GM18951 (cell line): Measurements from ENCODE around the gene TRIM71.

Experiments used
- POLR2A ChIP-seq: IDR thresholded peaks from 4 replicates; pipeline ENCODE4 v1.6.1; 2011; ENCODE audit warnings: mild to moderate bottlenecking; ENCODE audit not compliant: insufficient read length, insufficient read depth; ENCODE audit errors: extremely low read depth
- in situ Hi-C: fragments of 300-500 bp; cut with MboI; formaldehyde crosslinking; loops from one replicate; pipeline ENCODE4 v1.12.0; 2022; ENCODE audit warnings: low sequenced_read_pairs, mixed read lengths, inconsistent platforms; ENCODE audit not compliant: unreplicated experiment

Gene TRIM71

DNA sequence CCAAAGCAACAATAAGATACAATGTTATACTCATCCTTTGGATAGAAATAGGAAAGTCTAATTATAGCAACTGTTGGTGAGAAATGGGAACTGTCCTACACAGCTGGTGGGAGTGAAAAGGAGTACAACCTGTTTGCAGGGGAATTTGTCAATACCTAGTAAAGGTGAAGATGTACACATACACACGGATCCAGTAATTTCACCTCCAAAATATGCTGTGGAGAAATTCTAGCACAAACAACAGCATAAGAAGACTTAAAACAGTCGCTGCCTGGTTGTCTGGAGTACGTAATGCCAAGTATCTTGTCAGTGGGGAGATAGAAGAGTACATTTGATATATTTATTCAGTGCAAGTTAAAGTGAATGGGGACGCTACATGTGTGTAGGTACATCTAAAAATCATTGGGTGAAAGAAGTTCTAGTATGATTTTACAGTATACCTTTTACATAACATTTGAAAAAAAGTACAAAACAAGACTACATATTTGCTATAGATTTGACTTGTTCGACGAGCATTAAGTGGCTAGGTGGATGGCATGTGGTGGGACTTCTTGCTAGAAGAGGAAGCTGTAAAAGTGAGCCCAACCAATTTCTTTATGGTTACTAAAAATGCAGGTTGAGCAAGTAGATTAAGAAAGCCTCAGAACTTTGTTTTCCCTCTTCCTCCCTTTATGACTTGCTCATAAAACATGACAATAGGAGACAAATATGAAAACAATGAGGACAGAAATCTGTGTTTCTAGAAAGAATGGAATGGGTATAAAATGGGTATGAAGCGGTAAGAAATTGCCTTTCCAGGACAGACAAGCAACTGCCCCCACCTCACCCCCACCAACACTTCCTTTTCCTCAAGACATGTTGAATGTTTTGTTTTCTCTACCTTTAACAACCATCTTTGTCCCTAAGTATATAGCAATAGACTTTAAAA is 83.5 kb downstream of the TRIM71 start:
- in situ Hi-C loops, result loop anchor here (10.0 kb wide), 1 partner anchor 166 kb away; no protein-coding TSS in a partner anchor
- TF ChIP-seq POLR2A, result no peak

DNA sequence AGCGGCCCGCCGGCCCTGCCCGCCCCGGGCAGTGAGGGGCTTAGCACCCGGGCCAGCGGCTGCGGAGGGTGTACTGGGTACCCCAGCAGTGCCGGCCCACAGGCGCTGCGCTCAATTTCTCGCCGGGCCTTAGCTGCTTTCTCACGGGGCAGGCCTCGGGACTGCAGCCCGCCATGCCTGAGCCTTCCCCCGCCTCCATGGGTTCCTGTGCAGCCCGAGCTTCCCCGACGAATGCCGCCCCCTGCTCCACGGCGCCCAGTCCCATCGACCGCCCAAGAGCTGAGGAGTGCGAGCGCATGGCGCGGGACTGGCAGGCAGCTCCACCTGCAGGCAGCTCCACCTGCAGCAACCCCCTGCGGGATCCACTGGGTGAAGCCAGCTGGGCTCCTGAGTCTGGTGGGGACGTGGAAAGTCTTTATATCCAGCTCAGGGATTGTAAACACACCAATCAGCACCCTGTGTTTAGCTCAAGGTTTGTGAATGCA is 85.1 kb downstream of the TRIM71 start:
- in situ Hi-C loops, result loop anchor here (10.0 kb wide), 1 partner anchor 168 kb away; no protein-coding TSS in a partner anchor

DNA sequence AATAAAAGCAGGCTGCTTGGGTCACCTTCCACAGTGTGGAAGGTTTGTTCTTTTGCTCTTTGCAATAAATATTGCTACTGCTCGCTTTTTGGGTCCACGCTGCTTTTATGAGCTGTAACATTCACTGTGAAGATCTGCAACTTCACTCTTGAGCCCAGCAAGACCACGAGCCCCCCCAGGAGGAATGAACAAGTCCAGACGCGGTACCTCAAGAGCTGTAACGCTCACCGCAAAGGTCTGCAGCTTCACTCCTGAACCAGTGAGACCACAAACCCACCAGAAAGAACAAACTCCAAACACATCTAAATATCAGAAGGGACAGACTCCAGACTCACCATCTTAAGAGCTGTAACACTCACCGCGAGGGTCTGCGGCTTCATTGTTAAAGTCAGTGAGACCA is 86.2 kb downstream of the TRIM71 start:
- no peak for TF ChIP-seq POLR2A
- in situ Hi-C loops, result loop anchor here (10.0 kb wide), 1 partner anchor 169 kb away; no protein-coding TSS in a partner anchor

DNA sequence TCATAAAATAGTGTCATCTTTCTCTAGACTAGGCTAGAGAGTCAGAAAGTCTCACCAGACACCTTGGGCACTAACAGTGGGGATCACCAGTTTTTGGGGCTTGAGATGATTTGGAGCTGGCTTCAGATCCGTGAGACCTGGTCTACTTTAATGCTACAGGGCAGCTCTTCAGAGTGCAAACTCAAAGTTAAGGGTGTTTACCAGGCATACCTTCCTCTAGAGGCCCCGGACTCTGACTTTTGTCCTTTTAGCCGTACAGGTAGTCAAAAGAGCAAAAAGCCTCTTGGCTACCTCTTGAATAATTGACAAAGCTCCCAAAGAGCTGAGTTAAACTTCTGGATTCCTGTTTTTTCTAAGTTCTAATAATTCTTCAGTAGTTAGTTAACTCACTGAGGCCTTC is 92.2 kb downstream of the TRIM71 start:
- TF ChIP-seq POLR2A, result no peak
- in situ Hi-C loops, result loop anchor here (10.0 kb wide), 1 partner anchor 175 kb away; no protein-coding TSS in a partner anchor

DNA sequence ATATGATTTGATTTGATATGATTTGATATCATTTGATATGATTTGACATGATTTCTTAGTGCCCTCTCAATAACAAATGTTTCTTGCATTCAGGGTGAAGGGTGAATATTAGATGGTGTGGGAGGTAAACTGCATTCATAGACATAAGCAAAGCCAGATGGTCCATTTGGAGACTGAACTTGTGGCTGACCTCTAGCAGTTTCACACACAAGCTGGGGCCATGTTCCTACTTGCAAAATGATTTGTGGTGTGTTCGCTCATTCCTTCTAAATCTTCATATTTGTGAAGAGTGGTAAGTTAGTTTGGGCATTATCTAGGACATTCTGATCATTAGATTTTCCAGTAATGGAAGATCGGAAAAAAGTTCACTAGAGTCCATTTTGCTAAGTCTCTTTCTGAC is 93.2 kb downstream of the TRIM71 start:
- in situ Hi-C loops, result no loop called here
- no peak for TF ChIP-seq POLR2A

DNA sequence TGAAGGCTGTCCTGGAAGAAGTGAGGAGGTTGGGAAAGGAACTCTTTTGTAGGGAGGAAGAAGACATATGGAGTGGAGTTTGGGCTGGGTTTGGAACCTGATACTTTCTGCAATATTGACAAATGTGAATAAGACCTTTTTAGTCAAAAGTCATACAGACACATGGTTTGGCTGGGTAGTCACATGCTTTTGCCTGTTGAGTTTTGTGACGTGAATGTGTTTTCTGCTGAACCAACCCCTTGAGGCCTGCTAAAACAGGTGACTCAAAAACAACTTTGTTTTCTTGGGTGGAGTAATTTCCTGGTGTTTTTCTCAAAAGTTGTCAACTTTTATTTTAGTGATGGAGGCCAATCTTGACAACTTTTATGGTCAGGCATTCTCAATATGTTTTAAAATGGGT is 94.2 kb downstream of the TRIM71 start:
- in situ Hi-C loops, result no loop called here
- no peak for TF ChIP-seq POLR2A

DNA sequence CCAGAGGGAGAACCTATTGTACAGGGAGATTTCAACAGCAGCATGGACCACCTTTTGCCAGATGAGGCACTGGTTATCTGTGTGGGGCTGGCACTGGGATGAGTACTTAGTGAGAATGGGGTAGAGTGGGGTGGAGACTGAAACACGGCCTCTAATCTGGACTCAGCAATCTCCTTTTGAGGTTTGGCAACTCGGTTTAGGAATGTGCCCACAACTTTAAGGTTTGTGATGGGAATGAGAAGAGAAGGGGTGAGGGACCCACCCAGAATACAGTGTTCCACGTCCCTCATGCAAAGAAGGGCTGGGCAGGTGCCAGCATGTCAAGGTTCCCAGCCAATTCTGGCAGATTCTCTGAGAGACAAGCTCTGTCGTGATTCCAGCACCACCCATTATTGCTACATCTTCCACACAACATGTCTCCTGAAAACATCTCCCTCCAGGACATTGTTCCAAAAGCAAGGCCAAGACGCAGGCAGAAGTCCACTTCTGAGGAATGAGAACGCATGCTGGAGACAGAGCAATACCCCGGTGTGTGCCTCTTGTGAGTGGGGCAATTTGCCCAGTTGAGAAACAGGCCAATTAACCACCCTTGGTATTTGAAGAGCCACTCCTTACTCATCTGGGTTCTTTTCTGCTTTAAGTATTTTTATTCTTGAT is 96.1 kb downstream of the TRIM71 start:
- in situ Hi-C loops, result no loop called here

DNA sequence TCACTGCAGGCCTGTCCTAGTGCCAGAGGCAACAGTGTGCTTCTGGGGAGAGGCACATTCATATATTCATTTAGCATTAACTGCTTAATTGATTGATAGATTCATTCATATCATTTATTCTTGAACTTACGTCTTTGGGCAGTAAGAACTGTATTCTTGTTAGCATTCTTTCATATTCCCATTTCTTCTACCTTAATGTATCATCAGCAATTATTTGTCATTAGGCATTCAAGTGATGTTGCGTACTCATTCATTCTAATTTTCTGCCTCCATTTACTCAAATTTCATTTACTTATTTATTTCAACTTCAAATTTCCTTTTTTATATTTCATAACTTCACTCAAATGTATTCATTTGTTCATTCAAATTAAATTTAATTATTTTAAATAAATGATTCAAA is 102.1 kb downstream of the TRIM71 start:
- TF ChIP-seq POLR2A, result no peak
- in situ Hi-C loops, result no loop called here

More for the DNA sequence above, 96.1 kb downstream of the TRIM71 start:
- no peak for TF ChIP-seq POLR2A

DNA sequence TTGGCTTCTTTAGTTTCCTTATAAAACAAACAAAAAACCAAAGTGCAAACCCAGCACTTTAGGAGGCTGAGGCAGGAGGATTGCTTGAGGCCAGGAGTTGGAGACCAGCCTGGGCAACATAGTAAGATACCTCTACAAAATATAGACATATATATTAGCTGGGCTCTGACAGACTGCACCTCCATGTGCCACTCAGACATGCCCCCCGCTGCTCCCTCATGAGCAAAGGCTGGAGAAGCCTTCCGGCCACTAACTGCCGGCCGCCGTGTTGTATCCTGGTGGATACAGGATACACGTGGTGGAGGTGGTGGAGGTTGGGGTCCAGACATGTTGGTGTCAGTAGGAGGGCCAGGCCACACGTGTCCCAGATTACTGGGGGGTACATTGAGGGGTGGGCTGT is 104.3 kb downstream of the TRIM71 start:
- no peak for TF ChIP-seq POLR2A
- in situ Hi-C loops, result no loop called here

DNA sequence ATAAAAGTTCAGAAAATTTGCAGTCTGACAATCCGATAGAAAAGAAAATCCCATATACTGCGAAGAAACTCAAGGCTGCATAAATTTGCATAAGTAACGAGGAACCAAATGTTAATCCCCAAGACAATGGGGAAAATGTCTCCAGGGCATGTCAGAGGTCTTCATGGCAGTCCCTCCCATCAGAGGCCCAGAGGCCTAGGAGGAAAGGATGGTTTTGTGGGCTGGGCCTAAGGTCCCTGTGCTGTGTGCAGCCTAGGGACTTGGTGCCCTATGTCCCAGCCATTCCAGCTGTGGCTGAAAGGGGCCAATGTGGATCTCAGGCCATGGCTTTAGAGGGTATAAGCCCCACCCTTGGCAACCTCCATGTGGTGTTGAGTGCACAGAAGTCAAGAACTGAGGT is 112.4 kb downstream of the TRIM71 start:
- TF ChIP-seq POLR2A, result no peak
- in situ Hi-C loops, result loop anchor here (10.0 kb wide), 1 partner anchor 195 kb away; no protein-coding TSS in a partner anchor

DNA sequence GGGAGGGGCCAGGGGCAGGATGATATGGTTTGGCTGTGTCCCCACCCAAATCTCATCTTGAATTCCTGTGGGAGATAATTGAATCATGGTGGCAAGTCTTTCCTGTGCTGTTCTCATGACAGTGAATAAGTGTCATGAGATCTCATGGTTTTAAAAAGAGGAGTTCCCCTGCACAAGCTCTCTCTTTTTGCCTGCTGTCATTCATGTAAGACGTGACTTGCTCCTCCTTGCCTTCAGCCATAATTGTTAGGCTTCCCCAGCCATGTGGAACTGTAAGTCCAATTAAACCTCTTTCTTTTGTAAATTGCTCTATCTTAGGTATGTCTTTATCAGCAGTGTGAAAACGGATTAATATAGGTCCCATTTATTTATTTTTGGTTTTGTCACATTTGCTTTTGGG is 113.5 kb downstream of the TRIM71 start:
- in situ Hi-C loops, result loop anchor here (10.0 kb wide), 1 partner anchor 196 kb away; no protein-coding TSS in a partner anchor

DNA sequence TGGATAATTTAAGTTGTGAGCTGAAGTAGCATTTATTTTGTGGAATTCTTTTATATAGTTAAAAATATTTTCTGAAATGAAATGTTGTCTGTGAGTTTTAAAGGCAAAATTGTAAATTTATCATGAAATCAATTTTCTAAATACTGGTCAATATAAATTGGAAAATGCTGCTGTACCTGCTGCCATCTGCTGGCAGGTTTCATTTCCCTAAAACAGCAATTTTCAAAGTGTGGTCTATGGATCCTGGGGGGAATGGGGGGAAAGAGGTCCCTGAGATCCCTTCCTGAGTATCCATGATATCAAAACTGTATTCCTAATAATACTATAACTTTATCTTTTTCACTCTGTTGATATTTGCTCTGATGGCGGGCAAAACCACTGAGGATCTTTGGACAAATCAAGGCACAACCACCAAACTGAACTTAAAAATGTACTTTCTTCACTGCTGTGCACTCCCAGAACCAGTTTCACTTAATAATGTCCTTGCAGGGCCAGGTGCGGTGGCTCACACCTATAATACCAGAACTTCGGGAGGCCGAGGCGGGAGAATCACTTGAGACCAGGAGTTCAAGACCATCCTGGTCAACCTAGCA is 116.4 kb downstream of the TRIM71 start:
- in situ Hi-C loops, result loop anchor here (10.0 kb wide), 1 partner anchor 199 kb away; no protein-coding TSS in a partner anchor
- TF ChIP-seq POLR2A, result no peak

DNA sequence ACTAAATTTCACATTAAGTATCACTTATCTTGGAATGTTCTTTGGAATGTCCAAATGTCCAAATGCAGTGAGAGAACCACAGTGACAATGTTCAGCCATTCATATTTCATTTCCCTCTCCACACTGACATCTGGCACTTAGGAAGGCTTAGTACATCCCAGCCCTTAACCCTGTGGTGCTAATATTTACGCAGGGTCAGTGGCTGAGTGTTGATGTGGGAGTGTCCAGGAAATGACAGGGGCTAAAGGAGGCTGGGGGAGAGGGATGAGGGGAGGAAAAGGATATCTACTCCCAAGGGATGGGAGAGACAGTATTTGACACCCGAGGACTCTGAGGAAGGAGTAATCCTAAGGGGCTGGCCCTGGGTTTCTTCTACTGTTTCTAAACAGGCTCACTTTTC is 119.5 kb downstream of the TRIM71 start:
- TF ChIP-seq POLR2A, result no peak
- in situ Hi-C loops, result loop anchor here (10.0 kb wide), 1 partner anchor 203 kb away; no protein-coding TSS in a partner anchor

DNA sequence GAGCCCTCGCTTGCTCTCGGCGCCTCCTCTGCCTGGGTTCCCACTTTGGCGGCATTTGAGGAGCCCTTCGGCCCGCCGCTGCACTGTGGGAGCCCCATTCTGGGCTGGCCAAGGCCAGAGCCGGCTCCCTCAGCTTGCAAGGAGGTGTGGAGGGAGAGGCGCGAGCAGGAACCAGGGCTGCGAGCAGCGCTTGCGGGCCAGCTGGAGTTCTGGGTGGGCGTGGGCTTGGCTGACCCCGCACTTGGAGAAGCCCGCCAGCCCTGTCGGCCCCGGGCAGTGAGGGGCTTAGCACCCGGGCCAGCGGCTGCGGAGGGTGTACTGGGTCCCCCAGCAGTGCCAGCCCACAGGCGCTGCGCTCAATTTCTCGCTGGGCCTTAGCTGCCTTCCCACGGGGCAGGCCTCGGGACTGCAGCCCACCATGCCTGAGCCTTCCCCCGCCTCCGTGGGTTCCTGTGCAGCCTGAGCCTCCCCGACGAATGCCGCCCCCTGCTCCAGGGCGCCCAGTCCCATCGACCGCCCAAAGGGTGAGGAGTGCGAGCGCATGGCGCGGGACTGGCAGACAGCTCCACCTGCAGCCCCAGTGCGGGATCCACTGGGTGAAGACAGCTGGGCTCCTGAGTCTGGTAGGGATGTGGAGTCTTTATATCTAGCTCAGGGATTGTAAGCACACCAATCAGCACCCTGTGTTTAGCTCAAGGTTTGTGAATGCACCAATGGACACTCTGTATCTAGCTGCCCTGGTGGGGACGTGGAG is 121.9 kb downstream of the TRIM71 start:
- in situ Hi-C loops, result loop anchor here (10.0 kb wide), 1 partner anchor 205 kb away; no protein-coding TSS in a partner anchor
